WTC11 (cell line): ENCODE data around the gene REPIN1. TPM values are rescaled to one million over a fixed set of nuclear protein-coding genes. Genes with fewer than 3 reads are reported as not detected.

Experiments
- ATAC-seq: fragments of 200-7000 bp; cut with Tn5 transposase; 2 replicates; pipeline ENCODE4 v1.10.0; 2021; ENCODE audit warnings: mild to moderate bottlenecking, moderate library complexity
- CTCF ChIA-PET: fragments of 300-600 bp; sonication (Branson Sonifier 250); formaldehyde crosslinking; loops from one replicate; lab custom pipeline; 2021; ENCODE audit warnings: antibody characterized with exemption; lab: Charles Lee
- POLR2A ChIA-PET: fragments of 350-600 bp; sonication (Branson Sonifier 250); formaldehyde crosslinking; loops from one replicate; lab custom pipeline; 2021; ENCODE audit warnings: antibody characterized with exemption; lab: Charles Lee
- DNase-seq: peaks from one replicate; pipeline ENCODE4 v3.0.0; 2021; ENCODE audit warnings: low spot score
- H3K27ac Mint-ChIP-seq: 2 replicates; pipeline ENCODE4 v1.8.0; 2021; ENCODE audit warnings: mixed read lengths
- H3K27me3 Mint-ChIP-seq: 2 replicates; pipeline ENCODE4 v1.8.0; 2021; ENCODE audit warnings: low read depth, mild to moderate bottlenecking, moderate library complexity, mixed read lengths
- H3K36me3 Mint-ChIP-seq: 2 replicates; pipeline ENCODE4 v1.8.0; 2021; ENCODE audit warnings: mixed read lengths
- H3K4me1 Mint-ChIP-seq: 2 replicates; pipeline ENCODE4 v1.8.0; 2022; ENCODE audit warnings: mixed read lengths
- H3K4me3 Mint-ChIP-seq: 2 replicates; pipeline ENCODE4 v1.8.0; 2021; ENCODE audit warnings: mild to moderate bottlenecking, moderate library complexity, mixed read lengths
- H3K9me3 Mint-ChIP-seq: 2 replicates; pipeline ENCODE4 v1.8.0; 2021; ENCODE audit warnings: mixed read lengths
- CREM ChIP-seq: sonication (generic); formaldehyde crosslinking; IDR thresholded peaks from 2 replicates; pipeline ENCODE4 v1.8.1; 2022; ENCODE audit warnings: mild to moderate bottlenecking, missing genetic modification reagents, moderate library complexity
- E2F4 ChIP-seq: sonication (generic); formaldehyde crosslinking; IDR thresholded peaks from 2 replicates; pipeline ENCODE4 v1.8.1; 2022; ENCODE audit warnings: low read depth, mild to moderate bottlenecking, moderate library complexity, missing genetic modification reagents, borderline replicate concordance
- ESRRA ChIP-seq: sonication (generic); formaldehyde crosslinking; IDR thresholded peaks from 2 replicates; pipeline ENCODE4 v1.8.1; 2022; ENCODE audit warnings: mild to moderate bottlenecking, missing genetic modification reagents, borderline replicate concordance
- FOXK1 ChIP-seq: sonication (generic); formaldehyde crosslinking; IDR thresholded peaks from 2 replicates; pipeline ENCODE4 v1.8.0; 2022; ENCODE audit warnings: mild to moderate bottlenecking, moderate library complexity, missing genetic modification reagents
- GABPB1 ChIP-seq: sonication (generic); formaldehyde crosslinking; IDR thresholded peaks from 2 replicates; pipeline ENCODE4 v1.8.1; 2023; ENCODE audit warnings: mild to moderate bottlenecking, missing genetic modification reagents
- KAT7 ChIP-seq: sonication (generic); formaldehyde crosslinking; IDR thresholded peaks from 2 replicates; pipeline ENCODE4 v1.8.1; 2023; ENCODE audit warnings: missing genetic modification reagents, mild to moderate bottlenecking, borderline replicate concordance
- MXD4 ChIP-seq: fragments of 250-450 bp; sonication (Bioruptor Pico); IDR thresholded peaks from 2 replicates; pipeline ENCODE4 v1.8.0; 2021; ENCODE audit warnings: mild to moderate bottlenecking, moderate library complexity, borderline replicate concordance
- MYBL2 ChIP-seq: sonication (generic); formaldehyde crosslinking; IDR thresholded peaks from 2 replicates; pipeline ENCODE4 v1.8.1; 2023; ENCODE audit warnings: mild to moderate bottlenecking, moderate library complexity, missing genetic modification reagents
- NR3C1 ChIP-seq: sonication (generic); formaldehyde crosslinking; conservative IDR thresholded peaks from 2 replicates; pipeline ENCODE4 v1.8.1; 2023; ENCODE audit warnings: low read depth, mild to moderate bottlenecking, missing genetic modification reagents
- PRDM15 ChIP-seq: sonication (generic); formaldehyde crosslinking; IDR thresholded peaks from 2 replicates; pipeline ENCODE4 v1.8.0; 2022; ENCODE audit warnings: missing genetic modification reagents
- PRRX2 ChIP-seq: fragments of 250-450 bp; sonication (Bioruptor Pico); IDR thresholded peaks from 2 replicates; pipeline ENCODE4 v1.8.0; 2021; ENCODE audit warnings: mild to moderate bottlenecking
- RELA ChIP-seq: sonication (generic); formaldehyde crosslinking; IDR thresholded peaks from 2 replicates; pipeline ENCODE4 v1.8.1; 2022; ENCODE audit warnings: missing genetic modification reagents, mild to moderate bottlenecking, borderline replicate concordance
- SMAD3 ChIP-seq: sonication (generic); formaldehyde crosslinking; IDR thresholded peaks from 2 replicates; pipeline ENCODE4 v1.8.0; 2022; ENCODE audit warnings: missing genetic modification reagents, mild to moderate bottlenecking, borderline replicate concordance
- SMAD4 ChIP-seq: sonication (generic); formaldehyde crosslinking; IDR thresholded peaks from 2 replicates; pipeline ENCODE4 v1.8.0; 2022; ENCODE audit warnings: mild to moderate bottlenecking, missing genetic modification reagents
- SP1 ChIP-seq: sonication (generic); formaldehyde crosslinking; conservative IDR thresholded peaks from 2 replicates; pipeline ENCODE4 v1.8.1; 2022; ENCODE audit warnings: missing genetic modification reagents
- TCF7 ChIP-seq: sonication (generic); formaldehyde crosslinking; IDR thresholded peaks from 2 replicates; pipeline ENCODE4 v1.8.0; 2022; ENCODE audit warnings: mild to moderate bottlenecking, low read depth, missing genetic modification reagents, moderate library complexity
- ZBTB43 ChIP-seq: sonication (generic); formaldehyde crosslinking; IDR thresholded peaks from 2 replicates; pipeline ENCODE4 v1.8.1; 2023; ENCODE audit warnings: mild to moderate bottlenecking, missing genetic modification reagents
- ZNF423 ChIP-seq: fragments of 250-450 bp; sonication (Bioruptor Pico); IDR thresholded peaks from 2 replicates; pipeline ENCODE4 v2.1.2; 2022; ENCODE audit warnings: mild to moderate bottlenecking, moderate library complexity
- total RNA-seq: library from RNA; stranded (reverse); gene quantifications from 3 replicates; pipeline ENCODE4 v1.2.3, GENCODE V29; 2021
- TF ChIP-seq, protein P1 (sequence below): fragments of 200-600 bp; IDR thresholded peaks from 2 replicates; pipeline ENCODE4 v1.8.0; 2022; ENCODE audit warnings: antibody characterized with exemption
- TF ChIP-seq, protein P2 (sequence below): sonication (generic); formaldehyde crosslinking; IDR thresholded peaks from 2 replicates; pipeline ENCODE4 v1.8.1; 2023; ENCODE audit warnings: mild to moderate bottlenecking, missing genetic modification reagents, moderate library complexity
- TF ChIP-seq, protein P3 (sequence below): sonication (generic); formaldehyde crosslinking; IDR thresholded peaks from 2 replicates; pipeline ENCODE4 v1.8.1; 2022; ENCODE audit warnings: mild to moderate bottlenecking, missing genetic modification reagents, moderate library complexity, borderline replicate concordance

REPIN1 gene
- total RNA-seq, 1 experiment from 2014 or later, result 130 TPM

DNA sequence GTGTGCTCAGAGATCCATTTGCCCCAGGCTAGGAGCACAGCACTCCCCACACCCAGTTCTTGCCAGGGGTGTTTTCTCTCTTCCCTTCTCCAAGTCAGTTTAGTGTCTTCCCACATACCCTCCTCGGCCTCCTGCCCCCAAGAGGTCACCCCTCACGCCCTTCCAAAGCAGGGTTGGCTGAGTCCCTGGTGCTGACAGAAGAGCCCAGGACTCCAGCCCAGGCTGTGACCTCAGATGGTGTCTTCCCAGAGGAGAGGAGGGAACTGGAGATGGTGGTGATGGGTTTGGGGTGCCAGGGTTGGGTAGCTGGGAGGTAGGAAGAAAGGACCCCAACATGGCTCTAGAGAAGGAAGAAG lies 30.3 kb downstream of the REPIN1 start (continued):
- TF ChIP-seq ESRRA (CRISPR knock-in tag) (no peak), ZBTB43 (no peak), ZNF423 (CRISPR knock-in tag) (no peak), FOXK1 (CRISPR knock-in tag) (no peak), RELA (CRISPR knock-in tag) (no peak), SMAD4 (no peak), CREM (CRISPR knock-in tag) (no peak)
- TF ChIP-seq, protein P1, sequence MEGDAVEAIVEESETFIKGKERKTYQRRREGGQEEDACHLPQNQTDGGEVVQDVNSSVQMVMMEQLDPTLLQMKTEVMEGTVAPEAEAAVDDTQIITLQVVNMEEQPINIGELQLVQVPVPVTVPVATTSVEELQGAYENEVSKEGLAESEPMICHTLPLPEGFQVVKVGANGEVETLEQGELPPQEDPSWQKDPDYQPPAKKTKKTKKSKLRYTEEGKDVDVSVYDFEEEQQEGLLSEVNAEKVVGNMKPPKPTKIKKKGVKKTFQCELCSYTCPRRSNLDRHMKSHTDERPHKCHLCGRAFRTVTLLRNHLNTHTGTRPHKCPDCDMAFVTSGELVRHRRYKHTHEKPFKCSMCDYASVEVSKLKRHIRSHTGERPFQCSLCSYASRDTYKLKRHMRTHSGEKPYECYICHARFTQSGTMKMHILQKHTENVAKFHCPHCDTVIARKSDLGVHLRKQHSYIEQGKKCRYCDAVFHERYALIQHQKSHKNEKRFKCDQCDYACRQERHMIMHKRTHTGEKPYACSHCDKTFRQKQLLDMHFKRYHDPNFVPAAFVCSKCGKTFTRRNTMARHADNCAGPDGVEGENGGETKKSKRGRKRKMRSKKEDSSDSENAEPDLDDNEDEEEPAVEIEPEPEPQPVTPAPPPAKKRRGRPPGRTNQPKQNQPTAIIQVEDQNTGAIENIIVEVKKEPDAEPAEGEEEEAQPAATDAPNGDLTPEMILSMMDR, result no peak

- H3K9me3 Mint-ChIP-seq, result no peaks in the 10 kb centered on the region
- H3K27ac Mint-ChIP-seq, result peak overlapping the region; percentile 99
- no peaks in the 10 kb centered on the region for H3K27me3 Mint-ChIP-seq
- peaks cover 83% of the 10 kb centered on the region for H3K4me1 Mint-ChIP-seq
- 0 out of 2 replicates have a peak overlapping the region, but pooled peaks have one; percentile 8 for H3K4me3 Mint-ChIP-seq
- POLR2A ChIA-PET, result interaction anchor here (0.6 to 1.4 kb wide), 4 partner anchors 13 to 44 kb away, joined by 3 to 4 read pairs (median 3); no protein-coding TSS in a partner anchor
- DNase-seq (peak; percentile 30), ATAC-seq (peak; percentile 8)
- CTCF ChIA-PET, result interaction anchor here (0.9 to 1.8 kb wide), 3 partner anchors 11 to 21 kb away, joined by 3 to 8 read pairs (median 6); no protein-coding TSS in a partner anchor
- H3K36me3 Mint-ChIP-seq, result peaks cover 19% of the 10 kb centered on the region
- no peak for TF ChIP-seq MXD4 (CRISPR knock-in tag)
- TF ChIP-seq NR3C1 (CRISPR knock-in tag), result no peak
- TF ChIP-seq, protein P2, sequence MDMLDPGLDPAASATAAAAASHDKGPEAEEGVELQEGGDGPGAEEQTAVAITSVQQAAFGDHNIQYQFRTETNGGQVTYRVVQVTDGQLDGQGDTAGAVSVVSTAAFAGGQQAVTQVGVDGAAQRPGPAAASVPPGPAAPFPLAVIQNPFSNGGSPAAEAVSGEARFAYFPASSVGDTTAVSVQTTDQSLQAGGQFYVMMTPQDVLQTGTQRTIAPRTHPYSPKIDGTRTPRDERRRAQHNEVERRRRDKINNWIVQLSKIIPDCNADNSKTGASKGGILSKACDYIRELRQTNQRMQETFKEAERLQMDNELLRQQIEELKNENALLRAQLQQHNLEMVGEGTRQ (CRISPR knock-in tag), result no peak
- no peak for TF ChIP-seq KAT7 (CRISPR knock-in tag)
- TF ChIP-seq TCF7, result no peak
- TF ChIP-seq SP1 (CRISPR knock-in tag), result no peak
- TF ChIP-seq E2F4 (CRISPR knock-in tag), result no peak
- no peak for TF ChIP-seq RELA (CRISPR knock-in tag)
- no peak for TF ChIP-seq MYBL2 (CRISPR knock-in tag)
- TF ChIP-seq, protein P1, result no peak
- no peak for TF ChIP-seq SMAD4
- no peak for TF ChIP-seq SMAD3 (CRISPR knock-in tag)
- TF ChIP-seq PRDM15 (CRISPR knock-in tag), result no peak
- TF ChIP-seq ZBTB43, result no peak
- TF ChIP-seq FOXK1 (CRISPR knock-in tag), result no peak
- TF ChIP-seq, protein P3, sequence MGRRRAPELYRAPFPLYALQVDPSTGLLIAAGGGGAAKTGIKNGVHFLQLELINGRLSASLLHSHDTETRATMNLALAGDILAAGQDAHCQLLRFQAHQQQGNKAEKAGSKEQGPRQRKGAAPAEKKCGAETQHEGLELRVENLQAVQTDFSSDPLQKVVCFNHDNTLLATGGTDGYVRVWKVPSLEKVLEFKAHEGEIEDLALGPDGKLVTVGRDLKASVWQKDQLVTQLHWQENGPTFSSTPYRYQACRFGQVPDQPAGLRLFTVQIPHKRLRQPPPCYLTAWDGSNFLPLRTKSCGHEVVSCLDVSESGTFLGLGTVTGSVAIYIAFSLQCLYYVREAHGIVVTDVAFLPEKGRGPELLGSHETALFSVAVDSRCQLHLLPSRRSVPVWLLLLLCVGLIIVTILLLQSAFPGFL (CRISPR knock-in tag), result no peak
- no peak for TF ChIP-seq PRRX2 (CRISPR knock-in tag)
- TF ChIP-seq GABPB1 (CRISPR knock-in tag), result no peak
Observed at GRCh38 chr7:150399421-150400007, 30.9 kb downstream of the REPIN1 start.
